Activated T-cell treated with anti-CD3 and anti-CD28 coated beads for 1 hour (primary cell): Measurements from ENCODE around the gene ACSM5.
"Not testable (repeated sequence)": the region's sequence is repeated elsewhere in the genome, so short reads cannot be mapped to it uniquely, and the experiment has no call there.

Experiments used
- DNase-seq: peaks from one replicate; pipeline ENCODE4 v3.0.0-alpha.2; 2020; ENCODE audit warnings: low read depth

ACSM5 gene

GRCh38 chr16:20453633-20454032 is 44.3 kb downstream of the ACSM5 start:
- DNase-seq, result not testable (repeated sequence)

GRCh38 chr16:20459227-20459626 is 49.9 kb downstream of the ACSM5 start:
- DNase-seq, result not testable (repeated sequence)

DNA sequence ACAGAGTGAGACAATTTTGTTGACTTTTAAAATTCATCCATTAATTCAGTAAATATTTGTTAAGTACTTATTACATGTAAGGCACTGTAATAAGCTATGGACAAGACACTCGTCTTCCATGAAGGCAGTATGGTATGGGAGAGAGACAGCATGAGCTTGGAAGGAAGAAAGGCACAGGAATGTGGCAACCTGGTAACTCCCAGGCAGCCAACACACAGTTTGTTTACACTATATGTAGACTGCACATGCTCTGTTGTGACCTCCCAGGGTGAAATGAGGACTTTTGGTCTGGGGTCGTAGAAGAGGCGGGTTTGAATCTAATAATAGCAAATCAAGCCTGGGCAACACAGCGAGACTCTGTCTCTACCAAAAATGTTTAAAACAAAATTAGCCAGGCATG is 51.0 kb downstream of the ACSM5 start:
- not testable (repeated sequence) for DNase-seq

DNA sequence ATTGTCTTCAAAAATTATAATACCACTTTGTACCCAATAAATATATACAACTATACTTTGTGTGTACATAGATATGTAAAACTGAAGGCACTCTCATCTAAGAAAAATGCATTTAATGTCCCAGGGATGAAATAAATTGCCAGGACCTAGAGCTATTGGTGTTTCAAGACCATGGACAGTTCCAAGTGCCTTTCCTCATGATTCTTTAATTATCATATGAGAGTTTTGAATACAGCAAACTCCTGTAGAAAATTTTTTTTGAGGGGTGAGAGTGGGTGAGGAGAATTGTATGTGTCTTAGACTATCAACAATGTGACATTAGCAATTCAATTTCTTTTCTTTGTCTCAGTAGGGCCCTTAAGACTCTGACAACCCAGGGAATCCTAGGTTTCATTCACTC is 59.6 kb downstream of the ACSM5 start:
- not testable (repeated sequence) for DNase-seq

GRCh38 chr16:20469930-20470329 is 60.6 kb downstream of the ACSM5 start:
- not testable (repeated sequence) for DNase-seq

- DNase-seq, result not testable (repeated sequence)
Measured at GRCh38 chr16:20470732-20471131, 61.4 kb downstream of the ACSM5 start.

- not testable (repeated sequence) for DNase-seq
Measured at GRCh38 chr16:20477188-20477744, 67.9 kb downstream of the ACSM5 start.

GRCh38 chr16:20483989-20484388 is 74.7 kb downstream of the ACSM5 start:
- not testable (repeated sequence) for DNase-seq

DNA sequence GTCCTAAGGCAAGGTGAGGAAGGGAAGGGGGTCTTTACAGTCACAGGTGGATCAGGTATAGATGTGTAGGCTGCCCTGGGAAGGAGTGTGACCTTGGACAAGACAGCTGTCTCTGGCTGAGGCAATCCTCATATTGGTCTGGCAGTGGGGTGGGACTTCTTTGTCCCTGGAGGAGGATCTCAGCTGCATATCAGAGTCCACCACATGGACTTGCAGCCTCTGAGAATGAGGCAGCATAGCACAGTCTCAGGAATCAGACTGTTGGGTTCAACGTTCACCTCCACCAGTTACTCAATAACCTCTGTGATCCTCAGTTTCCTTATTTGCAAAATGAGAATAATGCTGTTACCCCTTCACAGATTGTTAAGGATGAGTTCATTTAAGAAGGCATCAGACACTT is 75.4 kb downstream of the ACSM5 start:
- no peak for DNase-seq

DNA sequence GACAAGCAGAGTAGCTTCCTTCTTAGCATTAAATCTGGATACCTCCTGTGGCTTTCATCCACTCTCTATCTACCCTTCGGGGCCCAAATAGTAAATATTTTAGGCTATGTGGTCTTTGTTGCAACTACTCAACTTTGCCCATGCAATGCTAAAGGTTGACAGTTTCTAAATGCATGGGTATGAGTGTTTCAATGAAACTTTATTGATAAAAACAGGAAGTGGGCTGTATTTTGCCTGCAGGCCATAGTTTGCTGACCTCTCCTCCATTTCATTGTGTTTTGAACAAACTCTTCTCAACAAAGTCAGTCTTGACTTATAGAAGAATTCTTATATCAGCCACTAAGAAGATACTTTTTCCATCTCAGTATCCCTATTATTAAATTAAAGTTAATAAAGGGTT is 76.1 kb downstream of the ACSM5 start:
- no peak for DNase-seq
